HFFc6 (cell line): ENCODE results near the gene SRBD1. TPM values are rescaled to one million over a fixed set of nuclear protein-coding genes. Genes with fewer than 3 reads are reported as not detected.
A peak's percentile ranks its signal among the peaks of the same experiment; 100 is the strongest.

Source experiments
- DNase-seq: peaks from one replicate; pipeline ENCODE4 v3.0.0-alpha.2; 2018
- H3K27ac Mint-ChIP-seq: 2 replicates; pipeline ENCODE4 v1.8.0; 2020; ENCODE audit warnings: mild to moderate bottlenecking, mixed read lengths
- H3K27me3 Mint-ChIP-seq: 2 replicates; pipeline ENCODE4 v1.8.0; 2021; ENCODE audit warnings: mild to moderate bottlenecking, moderate library complexity, mixed read lengths; ENCODE audit not compliant: insufficient read depth
- H3K36me3 Mint-ChIP-seq: 2 replicates; pipeline ENCODE4 v1.8.0; 2021; ENCODE audit warnings: low read depth, mixed read lengths
- H3K4me1 Mint-ChIP-seq: 2 replicates; pipeline ENCODE4 v1.8.0; 2020; ENCODE audit warnings: low read depth, mixed read lengths
- H3K4me3 Mint-ChIP-seq: 2 replicates; pipeline ENCODE4 v1.8.0; 2020; ENCODE audit warnings: mild to moderate bottlenecking, moderate library complexity, mixed read lengths
- H3K9me3 Mint-ChIP-seq: 2 replicates; pipeline ENCODE4 v1.8.0; 2020; ENCODE audit warnings: mild to moderate bottlenecking, mixed read lengths
- total RNA-seq, 6 experiments: library from RNA; stranded (reverse); fragmentation: NEBNext Ultra II Directional; extraction: Animal tissue kit (Norgen Biotek cat#: 25700); gene quantifications; 2 replicates in 1 of 6; 3 replicates in 5 of 6; pipeline ENCODE4 v1.2.3, GENCODE V29; 2021
- TF ChIP-seq, protein P1 (sequence below): fragments of 200-600 bp; sonication (generic); IDR thresholded peaks from 2 replicates; pipeline ENCODE4 v1.5.0; 2021; ENCODE audit warnings: antibody characterized with exemption, mild to moderate bottlenecking

The SRBD1 gene
- total RNA-seq, 6 experiments from 2014 or later: 9.5 to 13.6 (median 12.4) TPM

DNA sequence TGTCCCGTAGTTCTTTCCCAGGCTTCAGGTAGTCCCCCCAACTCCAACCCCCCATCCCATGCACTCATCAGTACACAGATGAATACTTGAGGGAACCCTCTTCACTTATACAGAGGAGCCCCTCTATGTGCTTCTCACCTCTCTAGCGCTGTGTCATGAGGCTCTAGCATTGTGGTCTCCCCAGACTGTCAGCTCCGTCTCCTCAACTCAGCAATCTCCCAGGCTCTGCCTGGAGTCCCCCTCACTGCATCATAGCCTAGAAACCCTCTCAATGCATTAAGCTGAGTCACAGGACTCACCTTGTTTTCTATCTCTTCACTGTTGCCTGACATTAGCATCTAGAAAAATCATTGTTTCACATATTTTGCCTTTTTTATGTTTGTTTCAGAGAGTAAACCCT is 20.3 kb upstream of the SRBD1 start:
- no peak overlapping the region for H3K27ac Mint-ChIP-seq
- DNase-seq: no peak
- H3K27me3 Mint-ChIP-seq: peaks cover 31% of the 10 kb centered on the region
- no peak overlapping the region for H3K4me3 Mint-ChIP-seq
- H3K36me3 Mint-ChIP-seq: no peaks in the 10 kb centered on the region
- TF ChIP-seq, protein P1, sequence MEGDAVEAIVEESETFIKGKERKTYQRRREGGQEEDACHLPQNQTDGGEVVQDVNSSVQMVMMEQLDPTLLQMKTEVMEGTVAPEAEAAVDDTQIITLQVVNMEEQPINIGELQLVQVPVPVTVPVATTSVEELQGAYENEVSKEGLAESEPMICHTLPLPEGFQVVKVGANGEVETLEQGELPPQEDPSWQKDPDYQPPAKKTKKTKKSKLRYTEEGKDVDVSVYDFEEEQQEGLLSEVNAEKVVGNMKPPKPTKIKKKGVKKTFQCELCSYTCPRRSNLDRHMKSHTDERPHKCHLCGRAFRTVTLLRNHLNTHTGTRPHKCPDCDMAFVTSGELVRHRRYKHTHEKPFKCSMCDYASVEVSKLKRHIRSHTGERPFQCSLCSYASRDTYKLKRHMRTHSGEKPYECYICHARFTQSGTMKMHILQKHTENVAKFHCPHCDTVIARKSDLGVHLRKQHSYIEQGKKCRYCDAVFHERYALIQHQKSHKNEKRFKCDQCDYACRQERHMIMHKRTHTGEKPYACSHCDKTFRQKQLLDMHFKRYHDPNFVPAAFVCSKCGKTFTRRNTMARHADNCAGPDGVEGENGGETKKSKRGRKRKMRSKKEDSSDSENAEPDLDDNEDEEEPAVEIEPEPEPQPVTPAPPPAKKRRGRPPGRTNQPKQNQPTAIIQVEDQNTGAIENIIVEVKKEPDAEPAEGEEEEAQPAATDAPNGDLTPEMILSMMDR: no peak
- H3K4me1 Mint-ChIP-seq: no peaks in the 10 kb centered on the region; the same call in 1 of the 2 replicates
- no peaks in the 10 kb centered on the region for H3K9me3 Mint-ChIP-seq

DNA sequence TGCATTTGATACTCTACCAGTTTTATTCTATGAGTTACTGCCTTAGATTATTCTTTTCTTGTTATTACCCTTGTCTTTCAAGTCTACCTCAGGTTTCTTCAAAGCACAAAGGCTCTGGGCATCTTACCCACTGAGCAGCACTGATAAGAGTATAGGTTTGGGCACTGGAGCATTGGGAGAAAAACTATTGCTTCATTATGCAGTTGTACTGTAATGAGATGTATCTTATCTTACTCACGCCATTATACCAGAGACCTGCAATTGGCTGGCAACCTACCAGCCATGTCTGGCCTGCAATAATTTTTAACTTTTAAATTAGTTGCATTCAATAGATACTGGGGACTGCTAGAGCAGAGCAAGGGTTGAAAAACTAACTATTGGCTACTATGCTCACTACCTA is 18.9 kb upstream of the SRBD1 start:
- Mint-ChIP-seq H3K27me3 (peaks cover 30% of the 10 kb centered on the region), H3K4me1 (no peaks in the 10 kb centered on the region; the same call in 1 of the 2 replicates), H3K9me3 (no peaks in the 10 kb centered on the region), H3K4me3 (no peak overlapping the region), H3K36me3 (no peaks in the 10 kb centered on the region), H3K27ac (no peak overlapping the region)
- DNase-seq: no peak
- TF ChIP-seq, protein P1: no peak

DNA sequence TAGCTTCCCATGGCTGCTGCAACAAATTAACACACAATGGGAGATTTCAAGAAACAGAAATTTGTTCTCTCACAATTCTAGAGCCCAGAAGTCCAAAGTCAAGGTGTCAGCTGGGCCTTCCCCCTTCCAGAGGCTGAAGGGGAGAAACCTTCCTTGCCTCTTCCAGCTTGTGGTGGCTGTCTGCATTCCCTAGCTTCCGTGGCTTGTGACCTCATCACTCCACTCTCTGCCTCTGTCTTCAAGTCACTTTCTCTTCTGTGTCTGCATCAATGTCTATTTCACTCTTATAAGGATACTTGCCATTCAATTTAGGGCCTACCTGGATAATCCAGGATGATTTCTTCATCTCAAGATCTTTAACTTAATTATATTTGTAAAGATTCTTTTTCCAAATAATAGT is 16.8 kb upstream of the SRBD1 start:
- Mint-ChIP-seq H3K4me3 (no peak overlapping the region), H3K9me3 (no peaks in the 10 kb centered on the region), H3K27me3 (peaks cover 39% of the 10 kb centered on the region), H3K27ac (no peak overlapping the region), H3K4me1 (no peaks in the 10 kb centered on the region; the same call in 1 of the 2 replicates), H3K36me3 (no peaks in the 10 kb centered on the region)
- TF ChIP-seq, protein P1: no peak
- DNase-seq: peak; percentile 13

DNA sequence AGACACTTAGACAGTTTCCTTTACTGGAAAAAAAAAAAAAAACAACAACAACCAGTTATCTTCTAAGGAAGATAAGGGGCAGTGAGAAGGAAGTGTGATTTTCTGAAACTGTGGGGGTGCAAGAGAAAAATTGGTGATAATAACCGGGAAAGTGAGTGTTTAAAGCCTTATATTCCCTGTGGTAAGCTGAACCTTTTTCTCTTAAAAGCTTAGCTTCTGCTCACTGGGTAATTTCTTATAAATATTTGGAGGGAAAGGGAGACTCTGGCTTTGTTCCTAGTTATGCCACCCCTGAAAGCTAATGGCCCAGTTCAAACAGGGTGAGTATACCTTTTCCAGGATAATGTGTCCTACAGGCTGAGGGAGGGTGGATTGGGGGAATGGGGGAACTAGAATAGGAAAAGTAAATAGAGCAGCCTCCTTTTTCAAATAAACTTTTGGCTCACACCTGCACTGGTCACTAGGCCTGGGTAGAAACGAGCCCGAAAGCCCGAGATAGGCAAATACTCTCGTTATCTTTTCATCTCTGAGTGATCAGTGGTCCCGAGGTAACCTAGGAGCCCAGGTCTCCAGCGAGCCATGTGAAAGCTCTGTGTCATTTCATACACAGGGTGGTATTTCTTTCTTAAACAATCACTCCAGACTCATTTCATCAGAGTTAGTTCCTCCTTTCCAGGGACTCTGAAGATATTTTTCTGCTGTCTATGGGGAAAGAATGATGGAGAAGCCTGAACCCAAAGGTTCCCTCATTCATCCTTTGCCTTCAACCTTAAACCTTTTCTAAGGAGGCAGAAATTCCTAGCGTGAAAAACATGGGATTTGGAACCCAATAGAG is 15.5 kb upstream of the SRBD1 start:
- no peak for DNase-seq
- Mint-ChIP-seq H3K9me3 (no peaks in the 10 kb centered on the region), H3K4me1 (no peaks in the 10 kb centered on the region; the same call in 1 of the 2 replicates), H3K27ac (no peak overlapping the region), H3K36me3 (no peaks in the 10 kb centered on the region), H3K4me3 (no peak overlapping the region), H3K27me3 (peaks cover 32% of the 10 kb centered on the region)
- TF ChIP-seq, protein P1: no peak

DNA sequence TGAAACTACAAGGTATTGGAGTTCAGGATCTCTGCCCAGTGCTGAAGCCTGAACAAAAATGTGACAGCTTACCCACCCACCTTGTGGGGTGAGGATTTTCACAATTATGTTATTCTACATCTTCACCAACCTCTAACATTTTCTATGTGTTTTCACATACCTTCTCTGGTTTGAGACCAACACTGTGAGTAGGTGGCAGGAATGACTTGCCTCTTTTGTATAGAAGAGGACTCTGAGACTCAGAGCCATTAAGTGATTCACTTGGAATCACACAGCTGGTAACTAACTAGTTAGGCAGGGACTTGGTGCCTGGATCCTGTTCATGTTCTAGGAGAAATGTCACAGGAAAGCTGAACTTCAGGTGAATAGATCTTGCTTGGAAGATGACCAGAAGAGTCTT is 14.8 kb upstream of the SRBD1 start:
- peaks cover 28% of the 10 kb centered on the region for H3K27me3 Mint-ChIP-seq
- no peaks in the 10 kb centered on the region for H3K36me3 Mint-ChIP-seq
- H3K4me1 Mint-ChIP-seq: no peaks in the 10 kb centered on the region; the same call in 1 of the 2 replicates
- no peaks in the 10 kb centered on the region for H3K9me3 Mint-ChIP-seq
- no peak for DNase-seq
- H3K4me3 Mint-ChIP-seq: no peak overlapping the region
- no peak overlapping the region for H3K27ac Mint-ChIP-seq
- TF ChIP-seq, protein P1: no peak
